Esophagus muscularis mucosa (tissue), 4 donors: ENCODE data around the gene DNAJC6. TPM values are rescaled to one million over a fixed set of nuclear protein-coding genes. Genes with fewer than 3 reads are reported as not detected.
"Not testable (repeated sequence)": the region's sequence is repeated elsewhere in the genome, so short reads cannot be mapped to it uniquely, and the experiment has no call there.

Experiments
- DNase-seq: peaks from one replicate; pipeline ENCODE4 v3.0.0-alpha.2; 2017; ENCODE audit errors: extremely low spot score
- H3K27ac ChIP-seq, 4 donors: fragments of 200-600 bp; sonication (generic); replicated peaks in 1 of 4; 1 replicate in 3 of 4; 2 replicates in 1 of 4; pipeline ENCODE4 v1.5.1; 2016 to 2019; ENCODE audit warnings: mild to moderate bottlenecking in 1 of 4
- H3K27me3 ChIP-seq, 4 donors: fragments of 200-600 bp; sonication (generic); one replicate each; pipeline versions ENCODE4 v1.5.1 to v1.6.0; 2016 to 2019
- H3K36me3 ChIP-seq, 4 donors: fragments of 200-600 bp; sonication (generic); one replicate each; pipeline ENCODE4 v1.5.1; 2016 to 2019
- H3K4me1 ChIP-seq, 4 donors: fragments of 200-600 bp; sonication (generic); one replicate each; pipeline ENCODE4 v1.5.1; 2016 to 2019
- H3K4me3 ChIP-seq, 4 donors: fragments of 200-600 bp; sonication (generic); 1 replicate in 2 of 4; 2 replicates in 2 of 4; pipeline ENCODE4 v1.5.1; 2016 to 2019; ENCODE audit warnings: mild to moderate bottlenecking in 4 of 4, moderate library complexity in 1 of 4
- H3K9me3 ChIP-seq, 4 donors: fragments of 200-600 bp; sonication (generic); 1 replicate in 3 of 4; 2 replicates in 1 of 4; pipeline ENCODE4 v1.5.1; 2016 to 2019
- EP300 ChIP-seq: sonication (generic); formaldehyde crosslinking; IDR thresholded peaks from one replicate; pipeline ENCODE4 v1.6.1; 2017; ENCODE audit warnings: antibody characterized with exemption
- POLR2A ChIP-seq: fragments of 450-650 bp; IDR thresholded peaks from one replicate; pipeline ENCODE4 v1.6.1; 2017; ENCODE audit warnings: antibody characterized with exemption, moderate library complexity, mild to moderate bottlenecking, low read depth
- POLR2AphosphoS5 ChIP-seq, 2 donors: sonication (generic); formaldehyde crosslinking; IDR thresholded peaks; one replicate each; pipeline ENCODE4 v1.6.1; 2017; ENCODE audit warnings: antibody characterized with exemption in 2 of 2
- WGBS: methylation state at CpG from one replicate; pipeline ENCODE4 v1.1.5; 2018; 5-methylcytosine and 5-hydroxymethylcytosine counted together
- intact Hi-C: fragments of 100-400 bp; cut with DNase I; formaldehyde crosslinking; loops from one replicate; pipeline ENCODE4 v1.15.1; 2023
- total RNA-seq, 4 donors: library from RNA; depleted of rRNA; stranded (reverse); fragments of >200 nt; gene quantifications; one replicate each; pipeline versions ENCODE4 v1.1.0 to v1.2.1, GENCODE V29; 2016
- TF ChIP-seq, protein P1 (sequence below), 3 experiments: fragments of 200-600 bp in 2 of 3; fragments of 450-650 bp in 1 of 3; sonication (generic) in 2 of 3; IDR thresholded peaks; one replicate each; pipeline ENCODE4 v1.5.1; 2017 to 2019; ENCODE audit warnings: antibody characterized with exemption in 3 of 3, mild to moderate bottlenecking in 2 of 3, moderate library complexity in 1 of 3

The DNAJC6 gene
- total RNA-seq, 4 donors from 2014 or later = 3.7 to 8.3 (median 4.4) TPM

DNA sequence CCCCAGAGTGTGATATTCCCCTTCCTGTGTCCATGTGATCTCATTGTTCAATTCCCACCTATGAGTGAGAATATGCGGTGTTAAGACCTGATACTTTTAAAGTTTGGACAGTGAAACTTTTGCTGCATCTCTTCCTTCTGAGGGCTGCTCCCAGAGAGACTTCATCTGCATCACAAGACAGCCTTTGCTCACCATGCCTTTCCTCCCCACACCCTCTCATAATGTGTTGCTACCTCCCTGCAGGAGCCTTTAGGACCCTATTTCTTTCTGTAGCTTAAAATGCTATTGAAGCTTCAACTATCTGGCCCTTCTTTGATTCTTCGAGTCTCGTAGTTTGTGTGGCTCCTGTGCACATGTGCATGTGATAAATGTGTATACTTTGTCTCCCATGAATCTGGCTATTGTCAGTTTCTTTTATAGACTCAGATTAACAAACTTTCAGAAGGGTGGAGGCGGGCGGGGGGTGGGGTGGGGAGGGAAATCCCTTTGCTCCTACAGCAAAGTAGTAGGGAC, 134.8 kb downstream of the DNAJC6 start:
- H3K4me1 ChIP-seq = no peaks in the 10 kb centered on the region
- DNase-seq = no peak
- 83% methylated on average over 4 of the region's 5 CpGs for WGBS
- intact Hi-C loops = no loop called here
- H3K27me3 ChIP-seq = no peaks in the 10 kb centered on the region
- no peak overlapping the region for H3K4me3 ChIP-seq
- H3K36me3 ChIP-seq = no peaks in the 10 kb centered on the region
- H3K9me3 ChIP-seq = no peaks in the 10 kb centered on the region
- no peak overlapping the region for H3K27ac ChIP-seq
- TF ChIP-seq POLR2A = no peak
- no peak for TF ChIP-seq EP300
- TF ChIP-seq POLR2AphosphoS5 (IDR thresholded peaks at IDR 0.05) = no peak
- TF ChIP-seq, protein P1, sequence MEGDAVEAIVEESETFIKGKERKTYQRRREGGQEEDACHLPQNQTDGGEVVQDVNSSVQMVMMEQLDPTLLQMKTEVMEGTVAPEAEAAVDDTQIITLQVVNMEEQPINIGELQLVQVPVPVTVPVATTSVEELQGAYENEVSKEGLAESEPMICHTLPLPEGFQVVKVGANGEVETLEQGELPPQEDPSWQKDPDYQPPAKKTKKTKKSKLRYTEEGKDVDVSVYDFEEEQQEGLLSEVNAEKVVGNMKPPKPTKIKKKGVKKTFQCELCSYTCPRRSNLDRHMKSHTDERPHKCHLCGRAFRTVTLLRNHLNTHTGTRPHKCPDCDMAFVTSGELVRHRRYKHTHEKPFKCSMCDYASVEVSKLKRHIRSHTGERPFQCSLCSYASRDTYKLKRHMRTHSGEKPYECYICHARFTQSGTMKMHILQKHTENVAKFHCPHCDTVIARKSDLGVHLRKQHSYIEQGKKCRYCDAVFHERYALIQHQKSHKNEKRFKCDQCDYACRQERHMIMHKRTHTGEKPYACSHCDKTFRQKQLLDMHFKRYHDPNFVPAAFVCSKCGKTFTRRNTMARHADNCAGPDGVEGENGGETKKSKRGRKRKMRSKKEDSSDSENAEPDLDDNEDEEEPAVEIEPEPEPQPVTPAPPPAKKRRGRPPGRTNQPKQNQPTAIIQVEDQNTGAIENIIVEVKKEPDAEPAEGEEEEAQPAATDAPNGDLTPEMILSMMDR (IDR thresholded peaks at IDR 0.05) = no peak

DNA sequence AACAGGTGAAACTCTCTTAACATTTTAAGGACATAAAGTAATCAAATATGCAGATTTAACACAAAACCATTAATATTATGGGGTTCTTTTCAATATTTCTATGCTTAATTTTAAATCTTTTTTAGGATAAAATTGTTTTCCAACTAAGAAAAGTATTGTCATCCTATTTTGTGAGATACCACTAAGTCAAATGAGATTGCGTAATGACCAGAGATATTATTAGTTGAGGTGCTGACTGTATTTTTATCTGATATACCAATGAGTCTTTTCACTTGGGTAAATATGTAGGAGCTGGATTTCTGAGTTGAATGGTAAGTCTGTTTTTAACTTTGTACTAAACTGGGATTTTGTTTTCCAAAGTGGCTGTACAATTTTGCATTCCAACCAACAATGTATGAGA, 136.5 kb downstream of the DNAJC6 start:
- DNase-seq = no peak
- H3K36me3 ChIP-seq = no peaks in the 10 kb centered on the region
- H3K4me1 ChIP-seq = no peaks in the 10 kb centered on the region
- H3K27ac ChIP-seq = no peak overlapping the region
- H3K4me3 ChIP-seq = no peak overlapping the region
- WGBS = 100% methylated on average over 1 of the region's 1 CpG
- no peaks in the 10 kb centered on the region for H3K27me3 ChIP-seq
- H3K9me3 ChIP-seq = no peaks in the 10 kb centered on the region
- TF ChIP-seq POLR2A (no peak), POLR2AphosphoS5 (IDR thresholded peaks at IDR 0.05) (no peak), EP300 (no peak)
- TF ChIP-seq, protein P1 (IDR thresholded peaks at IDR 0.05) = no peak
- intact Hi-C loops = no loop called here

DNA sequence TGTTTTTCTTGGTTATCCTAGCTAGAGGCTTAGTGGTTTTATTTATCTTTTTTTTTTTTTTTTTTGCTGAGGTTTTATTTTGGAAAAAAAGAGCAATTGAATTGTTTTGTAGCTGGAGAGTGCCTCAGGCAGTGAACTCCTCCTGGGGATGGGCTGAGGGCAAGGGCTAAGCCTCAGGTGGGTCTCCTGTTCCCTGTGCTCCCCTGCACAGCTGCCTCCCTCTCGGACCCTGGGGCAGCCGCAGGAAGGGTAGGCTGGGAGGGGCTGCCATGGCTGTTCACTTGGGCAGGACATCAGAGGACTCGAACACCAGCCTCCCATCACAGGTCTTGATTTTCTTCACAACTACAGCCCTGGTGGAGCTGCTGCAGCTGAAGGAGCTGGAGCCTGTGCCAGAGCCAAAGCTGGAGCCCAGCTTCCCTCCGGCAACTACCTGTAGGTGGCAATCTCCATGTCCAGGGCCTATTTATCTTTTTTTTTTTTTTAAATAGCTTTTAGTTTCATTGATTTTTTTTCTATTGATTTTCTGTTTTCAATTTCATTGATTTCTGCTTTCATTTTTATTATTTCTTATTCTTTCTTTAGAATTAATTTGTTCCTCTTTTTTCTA, 140.0 kb downstream of the DNAJC6 start:
- 91% methylated on average over 4 of the region's 4 CpGs for WGBS
- DNase-seq = no peak
- TF ChIP-seq POLR2AphosphoS5 (IDR thresholded peaks at IDR 0.05) = no peak
- TF ChIP-seq POLR2A = no peak
- TF ChIP-seq, protein P1 (IDR thresholded peaks at IDR 0.05) = no peak
- no peak for TF ChIP-seq EP300

DNA sequence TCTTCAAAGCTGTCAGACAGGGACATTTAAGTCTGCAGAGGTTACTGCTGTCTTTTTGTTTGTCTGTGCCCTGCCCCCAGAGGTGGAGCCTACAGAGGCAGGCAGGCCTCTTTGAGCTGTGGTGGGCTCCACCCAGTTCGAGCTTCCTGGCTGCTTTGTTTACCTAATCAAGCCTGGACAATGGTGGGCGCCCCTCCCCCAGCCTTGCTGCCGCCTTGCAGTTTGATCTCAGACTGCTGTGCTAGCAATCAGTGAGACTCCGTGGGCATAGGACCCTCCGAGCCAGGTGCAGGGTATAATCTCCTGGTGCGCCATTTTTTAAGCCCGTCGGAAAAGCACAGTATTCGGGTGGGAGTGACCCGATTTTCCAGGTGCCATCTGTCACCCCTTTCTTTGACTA, 146.3 kb downstream of the DNAJC6 start:
- H3K4me1 ChIP-seq, H3K4me3 ChIP-seq, H3K36me3 ChIP-seq, H3K27me3 ChIP-seq, H3K27ac ChIP-seq, intact Hi-C loops, H3K9me3 ChIP-seq, DNase-seq: not testable (repeated sequence)
- WGBS = 94% methylated on average over 9 of the region's 10 CpGs

More for the DNA sequence above, 140.0 kb downstream of the DNAJC6 start:
- intact Hi-C loops = no loop called here
- Histone ChIP-seq H3K4me3 (no peak overlapping the region), H3K27ac (no peak overlapping the region), H3K27me3 (no peaks in the 10 kb centered on the region), H3K9me3 (no peaks in the 10 kb centered on the region), H3K4me1 (no peaks in the 10 kb centered on the region), H3K36me3 (no peaks in the 10 kb centered on the region)

DNA sequence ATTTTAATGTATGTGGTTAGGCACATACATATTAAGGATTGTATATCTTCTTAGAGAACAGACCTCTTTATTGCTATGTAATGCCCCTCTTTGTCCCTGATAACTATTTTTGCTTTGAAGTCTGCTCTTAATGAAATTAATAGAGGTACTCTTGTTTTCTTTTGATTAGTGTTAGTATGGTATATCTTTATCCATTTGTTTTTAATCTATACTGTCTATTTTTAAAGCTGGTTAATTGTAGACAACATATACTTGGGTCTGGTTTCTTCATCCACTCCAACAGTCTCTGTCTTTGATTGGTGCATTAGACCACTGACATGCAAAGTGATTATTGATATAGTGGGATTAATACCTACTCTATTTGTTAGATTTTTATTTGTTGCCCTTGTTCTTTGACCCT, 147.1 kb downstream of the DNAJC6 start:
- H3K4me1 ChIP-seq = no peaks in the 10 kb centered on the region
- TF ChIP-seq EP300 = no peak
- no peak for TF ChIP-seq POLR2AphosphoS5 (IDR thresholded peaks at IDR 0.05)
- no peak for TF ChIP-seq POLR2A
- TF ChIP-seq, protein P1 (IDR thresholded peaks at IDR 0.05) = no peak
- H3K4me3 ChIP-seq = no peak overlapping the region
- H3K27me3 ChIP-seq = no peaks in the 10 kb centered on the region
- no peak overlapping the region for H3K27ac ChIP-seq
- no peaks in the 10 kb centered on the region for H3K9me3 ChIP-seq
- H3K36me3 ChIP-seq = no peaks in the 10 kb centered on the region
- intact Hi-C loops = no loop called here
- no peak for DNase-seq
